Endothelial cell of umbilical vein (primary cell): ENCODE results near the gene B3GALNT1. TPM values are rescaled to one million over a fixed set of nuclear protein-coding genes. Genes with fewer than 3 reads are reported as not detected.

ENCODE experiments used
- BruUV-seq: library from RNA; stranded (reverse); fragments of 400-500 nt; replicated peaks from 2 replicates; lab custom pipeline; 2021; lab: Mats Ljungman, UMichigan
- CTCF ChIA-PET: fragments of 300-600, 350-600 bp; sonication (Branson Sonifier 250); formaldehyde crosslinking; loops from one replicate; lab custom pipeline; 2021; ENCODE audit warnings: antibody characterized with exemption, inconsistent platforms; lab: Charles Lee
- POLR2A ChIA-PET: fragments of 300-600, 350-600 bp; sonication (Branson Sonifier 250); formaldehyde crosslinking; loops from one replicate; lab custom pipeline; 2021; ENCODE audit warnings: antibody characterized with exemption, inconsistent platforms; lab: Charles Lee
- DNase-seq: peaks from one replicate; pipeline ENCODE4 v3.0.0-alpha.2; 2011; ENCODE audit warnings: low read depth, low spot score
- FAIRE-seq: peaks from 2 replicates; lab custom pipeline; 2011; peaks lifted over from hg19 to GRCh38; lab: Jason Lieb, UNC
- H2AFZ ChIP-seq: 2 replicates; pipeline ENCODE4 v1.6.0; 2012; ENCODE audit warnings: low read depth, low read length, control low read depth, inconsistent platforms
- H3K27ac ChIP-seq: 2 replicates; pipeline ENCODE4 v1.5.1; 2011; ENCODE audit warnings: low read depth, mild to moderate bottlenecking, control low read depth, low read length, moderate library complexity; ENCODE audit not compliant: insufficient read depth
- H3K27me3 ChIP-seq, 2 experiments: 2 replicates each; pipeline versions ENCODE4 v1.6.0 to v1.6.1; 2011; ENCODE audit warnings: low read length in 2 of 2, mixed read lengths in 1 of 2; ENCODE audit not compliant: control insufficient read depth in 2 of 2, insufficient read depth in 2 of 2
- H3K36me3 ChIP-seq, 2 experiments: 2 replicates in 1 of 2; 3 replicates in 1 of 2; pipeline ENCODE4 v1.5.1; 2011; ENCODE audit warnings: low read length in 2 of 2, mild to moderate bottlenecking in 1 of 2, moderate library complexity in 1 of 2; ENCODE audit not compliant: control insufficient read depth in 2 of 2, insufficient read depth in 2 of 2; ENCODE audit errors: extremely low read depth in 1 of 2
- H3K4me1 ChIP-seq: 3 replicates; pipeline ENCODE4 v1.5.1; 2011; ENCODE audit warnings: mild to moderate bottlenecking, low read length; ENCODE audit not compliant: control insufficient read depth, insufficient read depth; ENCODE audit errors: extremely low read depth
- H3K4me2 ChIP-seq: 2 replicates; pipeline ENCODE4 v1.6.1; 2011; ENCODE audit warnings: low read length, control low read depth, mixed read lengths; ENCODE audit not compliant: insufficient read depth
- H3K4me3 ChIP-seq, 3 experiments: fragments of 200-600 bp in 1 of 3; sonication (generic), shearing (Covaris generic) in 1 of 3; replicated peaks in 1 of 3; 2 replicates each; pipeline ENCODE4 v1.5.1; 2011 to 2016; ENCODE audit warnings: control low read depth in 3 of 3, low read length in 3 of 3, mild to moderate bottlenecking in 2 of 3, inconsistent platforms in 1 of 3, low read depth in 1 of 3, moderate library complexity in 1 of 3; ENCODE audit not compliant: insufficient read depth in 1 of 3
- H3K79me2 ChIP-seq: 2 replicates; pipeline ENCODE4 v1.6.0; 2012; ENCODE audit warnings: low read length, inconsistent platforms; ENCODE audit not compliant: control insufficient read depth, insufficient read depth
- H3K9ac ChIP-seq: replicated peaks from 2 replicates; pipeline ENCODE3; 2011; ENCODE audit warnings: low read length, control low read depth; ENCODE audit not compliant: insufficient read depth; ENCODE audit errors: extremely low read depth
- H3K9me1 ChIP-seq: replicated peaks from 3 replicates; pipeline ENCODE4 v1.6.0; 2011; ENCODE audit warnings: mild to moderate bottlenecking, low read length; ENCODE audit not compliant: control insufficient read depth, insufficient read depth; ENCODE audit errors: extremely low read depth
- H3K9me3 ChIP-seq: replicated peaks from 2 replicates; pipeline ENCODE4 v1.5.1; 2012; ENCODE audit warnings: low read length, inconsistent platforms; ENCODE audit not compliant: control insufficient read depth, insufficient read depth
- H4K20me1 ChIP-seq: replicated peaks from 2 replicates; pipeline ENCODE3; 2011; ENCODE audit warnings: mild to moderate bottlenecking, low read length; ENCODE audit not compliant: control insufficient read depth, insufficient read depth; ENCODE audit errors: extremely low read depth
- EZH2 ChIP-seq: IDR thresholded peaks from 2 replicates; pipeline ENCODE4 v1.6.1; 2012; ENCODE audit warnings: borderline replicate concordance, low read depth, mild to moderate bottlenecking, moderate library complexity, low read length, inconsistent platforms; ENCODE audit not compliant: severe bottlenecking
- FOS ChIP-seq: IDR thresholded peaks from 2 replicates; pipeline ENCODE4 v1.6.1; 2011; ENCODE audit warnings: mild to moderate bottlenecking, low read length, moderate library complexity, borderline replicate concordance; ENCODE audit not compliant: insufficient read depth
- GATA2 ChIP-seq: IDR thresholded peaks from 2 replicates; pipeline ENCODE4 v1.7.0; 2011; ENCODE audit warnings: low read depth, mild to moderate bottlenecking, moderate library complexity, mixed read lengths, low read length; ENCODE audit not compliant: insufficient read length, insufficient read depth
- JUN ChIP-seq: IDR thresholded peaks from 2 replicates; pipeline ENCODE4 v1.6.1; 2011; ENCODE audit warnings: borderline replicate concordance, low read depth; ENCODE audit not compliant: insufficient read length, insufficient read depth
- MYC ChIP-seq: IDR thresholded peaks from one replicate; pipeline ENCODE4 v1.6.1; 2011; ENCODE audit warnings: mild to moderate bottlenecking, low read depth, low read length
- POLR2A ChIP-seq: IDR thresholded peaks from 2 replicates; pipeline ENCODE4 v1.6.1; 2012; ENCODE audit warnings: low read depth, mild to moderate bottlenecking, control low read depth, low read length
- POLR2AphosphoS5 ChIP-seq: IDR thresholded peaks from 2 replicates; pipeline ENCODE4 v1.6.1; 2012; ENCODE audit warnings: low read depth, mild to moderate bottlenecking, control low read depth, low read length, moderate library complexity; ENCODE audit not compliant: insufficient read depth
- dilution Hi-C: fragments of 300-500 bp; cut with MboI; formaldehyde crosslinking; loops from one replicate; pipeline ENCODE4 v1.15.0; 2019; ENCODE audit warnings: low sequenced_read_pairs; ENCODE audit not compliant: extremely low pct_ligation_motif_present
- intact Hi-C: fragments of 100-400 bp; cut with micrococcal nuclease; formaldehyde crosslinking; loops from one replicate; pipeline ENCODE4 v1.10.0; 2022
- polyA plus RNA-seq, 4 experiments: library from polyadenylated mRNA; depleted of rRNA in 3 of 4; stranded (reverse) in 3 of 4; unstranded in 1 of 4; fragments of >200 nt; gene quantifications; 2 replicates each; pipeline versions ENCODE4 v1.2.1 to v1.2.3, GENCODE V29; 2011 to 2012; ENCODE audit warnings: missing spikeins in 1 of 4
- total RNA-seq: library from RNA; stranded (reverse); gene quantifications from 2 replicates; pipeline ENCODE4 v1.2.3, GENCODE V29; 2021
- TF ChIP-seq, protein P1 (sequence below), 2 donors: IDR thresholded peaks; 1 replicate in 1 of 2; 2 replicates in 1 of 2; pipeline ENCODE4 v1.5.1; 2011; ENCODE audit warnings: low read length in 2 of 2, mild to moderate bottlenecking in 2 of 2, moderate library complexity in 2 of 2, control low read depth in 1 of 2, inconsistent platforms in 1 of 2, low read depth in 1 of 2; ENCODE audit not compliant: insufficient read depth in 1 of 2; ENCODE audit errors: extremely low read depth in 1 of 2
- TF ChIP-seq, protein P2 (sequence below): IDR thresholded peaks from 2 replicates; pipeline ENCODE4 v1.6.1; 2011; ENCODE audit not compliant: insufficient read depth, insufficient read length

B3GALNT1 gene
- total and polyA plus RNA-seq, 2 donors (not counting 3 experiments of a cell fraction or from before 2014, with no cell fraction given): 19.4 to 29.4 TPM

GRCh38 chr3:161073181-161073580 is 32.0 kb downstream of the B3GALNT1 start:
- no peak for DNase-seq
- no peak overlapping the region for H3K9ac ChIP-seq
- FAIRE-seq: no peak
- TF ChIP-seq, protein P1, sequence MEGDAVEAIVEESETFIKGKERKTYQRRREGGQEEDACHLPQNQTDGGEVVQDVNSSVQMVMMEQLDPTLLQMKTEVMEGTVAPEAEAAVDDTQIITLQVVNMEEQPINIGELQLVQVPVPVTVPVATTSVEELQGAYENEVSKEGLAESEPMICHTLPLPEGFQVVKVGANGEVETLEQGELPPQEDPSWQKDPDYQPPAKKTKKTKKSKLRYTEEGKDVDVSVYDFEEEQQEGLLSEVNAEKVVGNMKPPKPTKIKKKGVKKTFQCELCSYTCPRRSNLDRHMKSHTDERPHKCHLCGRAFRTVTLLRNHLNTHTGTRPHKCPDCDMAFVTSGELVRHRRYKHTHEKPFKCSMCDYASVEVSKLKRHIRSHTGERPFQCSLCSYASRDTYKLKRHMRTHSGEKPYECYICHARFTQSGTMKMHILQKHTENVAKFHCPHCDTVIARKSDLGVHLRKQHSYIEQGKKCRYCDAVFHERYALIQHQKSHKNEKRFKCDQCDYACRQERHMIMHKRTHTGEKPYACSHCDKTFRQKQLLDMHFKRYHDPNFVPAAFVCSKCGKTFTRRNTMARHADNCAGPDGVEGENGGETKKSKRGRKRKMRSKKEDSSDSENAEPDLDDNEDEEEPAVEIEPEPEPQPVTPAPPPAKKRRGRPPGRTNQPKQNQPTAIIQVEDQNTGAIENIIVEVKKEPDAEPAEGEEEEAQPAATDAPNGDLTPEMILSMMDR (IDR thresholded peaks at IDR 0.05; ENCODE audit: extremely low read depth in 1 of 2, insufficient read depth in 1 of 2, low read depth in 1 of 2, low read length in 2 of 2): no peak
- no peaks in the 10 kb centered on the region for H3K79me2 ChIP-seq
- CTCF ChIA-PET: interaction anchor here (1.2 kb wide), 1 partner anchor 9 kb away, joined by 3 read pairs; no protein-coding TSS in a partner anchor
- H3K9me1 ChIP-seq: no peaks in the 10 kb centered on the region
- dilution Hi-C loops (no loop called here), intact Hi-C loops (no loop called here)
- no peaks in the 10 kb centered on the region for H3K36me3 ChIP-seq
- no TSS peak for BruUV-seq
- H3K4me1 ChIP-seq: peaks cover 29% of the 10 kb centered on the region
- H3K27ac ChIP-seq: no peak overlapping the region
- no peak overlapping the region for H3K4me3 ChIP-seq
- no peaks in the 10 kb centered on the region for H4K20me1 ChIP-seq
- H3K4me2 ChIP-seq: no peak overlapping the region
- POLR2A ChIA-PET: no interaction called here
- no peaks in the 10 kb centered on the region for H3K27me3 ChIP-seq
- no peaks in the 10 kb centered on the region for H3K9me3 ChIP-seq
- no peak overlapping the region for H2AFZ ChIP-seq

- Histone ChIP-seq H4K20me1 (no peaks in the 10 kb centered on the region), H3K9ac (no peak overlapping the region), H3K27ac (no peak overlapping the region), H3K4me3 (no peak overlapping the region), H2AFZ (no peak overlapping the region), H3K9me3 (no peaks in the 10 kb centered on the region), H3K36me3 (no peaks in the 10 kb centered on the region), H3K9me1 (no peaks in the 10 kb centered on the region), H3K79me2 (no peaks in the 10 kb centered on the region), H3K4me1 (peaks cover 29% of the 10 kb centered on the region), H3K27me3 (no peaks in the 10 kb centered on the region), H3K4me2 (no peak overlapping the region)
- TF ChIP-seq EZH2: no peak
- TF ChIP-seq POLR2AphosphoS5: no peak
- no peak for TF ChIP-seq JUN
- TF ChIP-seq, protein P2, sequence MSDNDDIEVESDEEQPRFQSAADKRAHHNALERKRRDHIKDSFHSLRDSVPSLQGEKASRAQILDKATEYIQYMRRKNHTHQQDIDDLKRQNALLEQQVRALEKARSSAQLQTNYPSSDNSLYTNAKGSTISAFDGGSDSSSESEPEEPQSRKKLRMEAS: no peak
- no peak for TF ChIP-seq POLR2A
- TF ChIP-seq, protein P1 (IDR thresholded peaks at IDR 0.05; ENCODE audit: extremely low read depth in 1 of 2, insufficient read depth in 1 of 2, low read depth in 1 of 2, low read length in 2 of 2): no peak
- TF ChIP-seq GATA2: no peak
- no peak for TF ChIP-seq FOS
- TF ChIP-seq MYC: no peak
- no peak for FAIRE-seq
- no TSS peak for BruUV-seq
- intact Hi-C loops (no loop called here), dilution Hi-C loops (no loop called here)
- POLR2A ChIA-PET: no interaction called here
- DNase-seq: no peak
- CTCF ChIA-PET: interaction anchor here (1.2 kb wide), 1 partner anchor 8 kb away, joined by 3 read pairs; no protein-coding TSS in a partner anchor
Observed at GRCh38 chr3:161072751-161073150, 32.4 kb downstream of the B3GALNT1 start.
